Stimulated activated naive CD4-positive, alpha-beta T cell (primary cell): ENCODE data around the gene CD274.
"Not testable (repeated sequence)": the region's sequence is repeated elsewhere in the genome, so short reads cannot be mapped to it uniquely, and the experiment has no call there.

ENCODE experiments used
- DNase-seq, 6 experiments: peaks; one replicate each; lab custom pipeline; 2025; lab: John Stamatoyannopoulos, UW

The CD274 gene

GRCh38 chr9:5450359-5451091, at the start of gene CD274:
TSS of gene CD274 (plus strand) at chr9:5450542. CDS start at chr9:5456114, 5,572 bp downstream.
- DNase-seq, result peak; percentile 52 to 82 (median 72)

GRCh38 chr9:5402217-5402616, 48.1 kb upstream of the CD274 start:
- DNase-seq, result no peak

- DNase-seq, result no peak
These were observed 41.7 kb upstream of the CD274 start for GRCh38 chr9:5408596-5408995.

- DNase-seq, result no peak
These were observed 33.4 kb upstream of the CD274 start for GRCh38 chr9:5416953-5417352.

- no peak for DNase-seq
These were observed 31.9 kb upstream of the CD274 start for GRCh38 chr9:5418481-5418880.

- no peak for DNase-seq
These were observed 30.4 kb upstream of the CD274 start for GRCh38 chr9:5419987-5420386.

DNA sequence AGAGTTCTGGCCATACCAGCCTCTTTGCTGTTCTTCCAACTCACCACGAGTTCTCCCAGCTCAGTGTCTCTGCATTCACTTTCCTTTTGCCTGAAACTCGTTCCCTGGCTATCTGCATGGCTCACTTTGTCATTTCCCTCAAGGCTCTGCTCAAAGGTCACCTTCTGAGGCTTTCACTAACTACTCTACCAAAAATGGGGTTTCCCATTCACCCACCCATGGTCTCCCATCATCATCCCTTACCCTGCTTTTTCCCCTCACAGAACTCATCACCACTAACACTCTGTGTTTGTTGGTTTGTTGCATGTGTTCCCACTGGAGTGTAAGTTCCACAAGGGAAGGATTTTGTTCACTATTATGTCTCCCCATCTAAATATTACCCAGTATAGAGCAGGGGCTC, 29.2 kb upstream of the CD274 start:
- DNase-seq, result no peak

- no peak for DNase-seq
These were observed 28.1 kb upstream of the CD274 start for GRCh38 chr9:5422276-5422675.

DNA sequence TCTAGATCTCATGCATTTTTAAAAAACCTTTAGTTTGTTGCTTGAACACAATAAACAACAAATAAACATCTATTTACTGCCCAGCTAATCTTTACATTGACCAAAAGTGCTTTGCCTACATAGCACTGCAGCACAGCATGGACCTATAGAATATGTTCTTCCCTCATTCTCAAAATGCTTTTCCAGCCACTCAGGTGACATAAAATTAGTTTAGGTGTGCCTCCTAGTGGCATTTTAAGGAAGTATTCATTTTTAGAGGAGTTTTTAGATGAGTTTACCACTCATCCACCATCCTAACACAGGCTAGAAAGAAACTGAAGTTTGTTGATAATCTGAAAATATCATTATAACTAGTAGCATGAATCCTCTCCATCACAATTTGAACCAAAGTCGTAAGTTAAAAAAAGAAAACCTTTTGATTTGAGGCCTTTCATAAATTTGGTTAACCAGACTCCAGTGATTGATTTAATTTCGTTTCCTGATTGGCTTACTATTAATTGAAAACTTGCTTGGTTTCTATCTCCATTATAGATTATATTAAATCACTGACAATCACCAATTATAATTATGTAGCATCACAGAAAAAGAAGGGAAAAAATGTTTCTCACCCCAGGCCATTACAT, 25.2 kb upstream of the CD274 start:
- peak in 2 of 6 experiments; percentile 36 to 49 for DNase-seq

DNA sequence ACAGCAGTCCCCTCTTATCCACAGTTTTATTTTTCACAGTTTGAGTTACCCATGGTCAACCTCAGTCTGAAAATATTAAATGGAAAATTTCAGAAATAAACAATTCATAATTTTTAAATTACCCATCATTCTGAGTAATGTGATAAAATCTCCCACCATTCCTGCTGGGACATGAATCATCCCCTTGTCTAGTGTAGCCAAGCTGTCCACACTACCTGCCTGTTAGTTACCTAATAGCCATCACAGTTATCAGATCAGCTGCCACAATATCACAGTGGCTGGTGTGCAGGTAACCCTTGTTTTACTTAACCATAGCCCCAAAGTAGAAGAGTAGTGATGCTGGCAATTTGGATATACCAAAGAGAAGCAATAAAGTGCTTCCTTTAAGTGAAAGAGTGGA, 23.3 kb upstream of the CD274 start:
- no peak for DNase-seq

- DNase-seq, result no peak
These were observed 22.2 kb upstream of the CD274 start for GRCh38 chr9:5428172-5428571.

DNA sequence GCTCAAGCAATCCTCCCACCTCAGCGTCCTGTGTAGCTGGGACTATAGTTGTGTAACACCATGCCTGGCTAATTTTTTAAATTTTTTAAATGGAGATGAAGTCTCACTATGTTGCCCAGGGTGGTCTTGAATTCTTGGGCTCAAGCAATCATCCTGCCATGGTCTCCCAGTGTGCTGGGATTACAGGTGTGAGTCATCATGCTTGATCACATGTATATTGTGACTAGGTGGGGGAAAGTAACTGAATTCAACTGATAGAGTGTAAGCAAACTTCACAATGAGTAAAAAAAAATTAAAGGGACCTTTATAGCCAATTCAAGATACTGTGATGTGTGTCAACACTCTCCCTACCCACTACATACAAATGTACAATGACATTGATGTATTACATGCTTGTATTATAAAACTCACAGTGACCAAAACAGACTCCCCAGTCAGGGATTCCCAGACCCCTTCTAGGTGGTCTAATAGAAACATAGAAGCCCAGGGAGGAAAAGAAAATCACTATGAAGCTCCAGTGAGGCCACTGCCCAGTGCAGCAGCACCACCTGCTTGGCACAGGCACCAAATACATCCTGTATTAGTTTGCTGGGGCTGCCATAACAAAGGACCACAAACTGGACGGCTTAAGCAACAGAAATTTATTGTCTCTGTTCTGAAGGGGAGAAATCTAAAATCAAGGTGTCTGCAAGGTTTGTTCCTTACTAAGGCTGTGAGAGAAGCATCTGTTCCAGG, 21.4 kb upstream of the CD274 start:
- DNase-seq, result no peak

GRCh38 chr9:5429873-5430564, 20.3 kb upstream of the CD274 start:
- no peak for DNase-seq

DNA sequence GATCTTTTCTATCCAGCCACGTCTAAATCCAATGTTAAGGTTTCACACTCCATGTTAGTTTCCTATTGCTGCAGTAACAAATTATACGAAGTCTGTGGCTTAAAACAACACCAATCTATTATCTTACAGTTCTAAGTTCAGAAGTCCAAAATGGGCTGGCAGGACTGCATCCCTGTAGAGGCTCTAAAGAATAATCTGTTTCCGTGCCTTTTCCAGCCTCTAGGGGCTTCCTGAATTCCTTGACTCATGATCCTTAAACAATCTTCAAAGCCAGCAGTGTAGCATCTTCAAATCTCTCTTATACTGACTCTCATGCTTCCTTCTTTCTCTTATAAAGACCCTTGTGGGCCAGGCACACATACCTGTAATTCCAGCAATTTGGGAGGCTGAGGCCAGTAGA, 19.4 kb upstream of the CD274 start:
- DNase-seq, result no peak

- not testable (repeated sequence) for DNase-seq
These were observed 17.5 kb upstream of the CD274 start for GRCh38 chr9:5432890-5433289.

DNA sequence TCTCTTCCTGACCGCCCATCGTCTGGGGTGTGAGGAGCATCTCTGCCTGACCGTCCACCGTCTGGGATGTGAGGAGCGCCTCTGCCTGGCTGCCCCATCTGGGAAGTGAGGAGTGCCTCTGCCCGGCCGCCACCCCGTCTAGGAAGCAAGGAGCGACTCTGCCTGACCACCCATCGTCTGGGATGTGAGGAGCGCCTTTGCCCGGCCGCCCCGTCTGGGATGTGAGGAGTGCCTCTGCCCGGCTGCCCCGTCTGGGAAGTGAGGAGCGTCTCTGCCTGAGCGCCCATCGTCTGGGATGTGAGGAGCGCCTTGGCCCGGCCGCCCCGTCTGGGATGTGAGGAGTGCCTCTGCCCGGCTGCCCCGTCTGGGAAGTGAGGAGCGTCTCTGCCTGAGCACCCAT, 17.0 kb upstream of the CD274 start:
- not testable (repeated sequence) for DNase-seq

GRCh38 chr9:5433841-5434810, 16.2 kb upstream of the CD274 start:
- not testable (repeated sequence) for DNase-seq

GRCh38 chr9:5435912-5436311, 14.4 kb upstream of the CD274 start:
- DNase-seq, result no peak

DNA sequence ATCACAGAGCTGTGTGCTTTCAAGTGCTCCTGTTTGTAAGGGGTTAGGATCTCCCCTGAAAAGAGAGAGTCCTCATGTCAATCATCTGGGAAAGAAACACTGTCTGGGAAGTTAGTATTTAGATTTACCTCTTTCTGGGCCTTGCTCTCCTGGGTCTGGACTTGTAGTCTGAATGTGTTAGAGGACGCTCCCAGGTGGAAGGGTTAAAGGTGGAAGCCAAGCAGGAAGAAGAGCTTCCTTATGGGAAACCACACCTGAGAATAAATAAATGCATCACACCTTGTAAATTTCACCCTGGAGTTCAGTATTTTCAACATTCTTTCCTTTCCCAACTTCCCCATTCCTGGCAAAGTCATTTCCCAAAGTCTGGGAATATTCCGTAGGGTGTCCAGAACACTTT, 13.9 kb upstream of the CD274 start:
- no peak for DNase-seq

GRCh38 chr9:5437254-5438216, 12.8 kb upstream of the CD274 start, which contains the start of gene PLGRKT:
TSS of gene PLGRKT (minus strand) at chr9:5437925. CDS start at chr9:5431977, 5,948 bp downstream.
- peak; percentile 82 to 92 (median 88) for DNase-seq
